H1 (cell line): ENCODE results near the gene ITPK1. TPM values are rescaled to one million over a fixed set of nuclear protein-coding genes. Genes with fewer than 3 reads are reported as not detected.
A peak's percentile ranks its signal among the peaks of the same experiment; 100 is the strongest.

Experiments used
- CTCF ChIA-PET: fragments of 300-600 bp; sonication (Branson Sonifier 250); formaldehyde crosslinking; loops from one replicate; lab custom pipeline; 2021; ENCODE audit not compliant: partially characterized antibody; lab: Charles Lee
- POLR2A ChIA-PET: fragments of 300-600 bp; sonication (Branson Sonifier 250); formaldehyde crosslinking; loops from one replicate; lab custom pipeline; 2021; ENCODE audit warnings: inconsistent platforms; ENCODE audit not compliant: partially characterized antibody; lab: Charles Lee
- DNase-seq, 2 experiments: peaks; one replicate each; pipeline versions ENCODE4 v3.0.0 to v3.0.0-alpha.2; 2010 to 2022; ENCODE audit warnings: low spot score in 2 of 2, low read depth in 1 of 2, mixed read lengths in 1 of 2
- FAIRE-seq: peaks from 2 replicates; lab custom pipeline; 2011; peaks lifted over from hg19 to GRCh38; lab: Jason Lieb, UNC
- H2AFZ ChIP-seq: 2 replicates; pipeline ENCODE4 v1.8.1; 2012; ENCODE audit warnings: low read length, inconsistent platforms
- H2AK5ac ChIP-seq: 2 replicates; pipeline ENCODE4 v1.6.1; 2013; ENCODE audit warnings: low read depth, low read length
- H2BK120ac ChIP-seq: replicated peaks from 2 replicates; pipeline ENCODE3; 2013; ENCODE audit warnings: low read depth, low read length, inconsistent platforms
- H2BK12ac ChIP-seq: 2 replicates; pipeline ENCODE4 v1.6.1; 2013; ENCODE audit warnings: low read depth, low read length
- H2BK15ac ChIP-seq: 2 replicates; pipeline ENCODE4 v1.6.1; 2013; ENCODE audit warnings: low read length
- H2BK20ac ChIP-seq: 2 replicates; pipeline ENCODE4 v1.6.1; 2013; ENCODE audit warnings: low read length
- H2BK5ac ChIP-seq: 2 replicates; pipeline ENCODE4 v1.6.1; 2013; ENCODE audit warnings: low read depth, low read length
- H3K14ac ChIP-seq: 2 replicates; pipeline ENCODE4 v1.6.1; 2013; ENCODE audit warnings: inconsistent platforms; ENCODE audit not compliant: insufficient read length
- H3K18ac ChIP-seq: 2 replicates; pipeline ENCODE4 v1.6.1; 2013; ENCODE audit warnings: low read length; ENCODE audit errors: extremely low read depth
- H3K23ac ChIP-seq: 2 replicates; pipeline ENCODE4 v1.6.1; 2013; ENCODE audit warnings: inconsistent platforms; ENCODE audit not compliant: insufficient read length
- H3K23me2 ChIP-seq: 2 replicates; pipeline ENCODE4 v1.6.1; 2013; ENCODE audit warnings: low read depth, low read length
- H3K27ac ChIP-seq: 2 replicates; pipeline ENCODE4 v1.6.1; 2011; ENCODE audit warnings: low read depth, low read length, inconsistent platforms
- H3K27me3 ChIP-seq, 4 experiments: replicated peaks in 1 of 4; 1 replicate in 1 of 4; 2 replicates in 3 of 4; pipeline versions ENCODE4 v1.6.1 to v1.8.1; 2011 to 2013; ENCODE audit warnings: low read length in 3 of 4, mild to moderate bottlenecking in 3 of 4, inconsistent platforms in 2 of 4, mixed read lengths in 2 of 4, moderate library complexity in 1 of 4; ENCODE audit not compliant: control insufficient read depth in 3 of 4, insufficient read depth in 3 of 4; ENCODE audit errors: extremely low read depth in 1 of 4
- H3K36me3 ChIP-seq, 4 experiments: 2 replicates each; pipeline versions ENCODE4 v1.6.1 to v1.8.1; 2011 to 2013; ENCODE audit warnings: mild to moderate bottlenecking in 4 of 4, low read length in 3 of 4, moderate library complexity in 2 of 4, control low read depth in 1 of 4, inconsistent platforms in 1 of 4; ENCODE audit not compliant: insufficient read depth in 4 of 4, control insufficient read depth in 2 of 4
- H3K4ac ChIP-seq: replicated peaks from 2 replicates; pipeline ENCODE3; 2013; ENCODE audit warnings: low read length, low read depth, mixed read lengths, inconsistent platforms; ENCODE audit not compliant: insufficient read length
- H3K4me1 ChIP-seq, 4 experiments: replicated peaks in 1 of 4; 1 replicate in 1 of 4; 2 replicates in 3 of 4; pipeline versions ENCODE4 v1.6.1 to v1.8.1; 2011 to 2013; ENCODE audit warnings: low read length in 3 of 4, inconsistent platforms in 2 of 4, mixed read lengths in 1 of 4; ENCODE audit not compliant: insufficient read depth in 4 of 4, control insufficient read depth in 3 of 4
- H3K4me2 ChIP-seq, 2 experiments: 2 replicates each; pipeline versions ENCODE4 v1.6.1 to v1.8.1; 2011 to 2013; ENCODE audit warnings: low read depth in 2 of 2, low read length in 2 of 2, control low read depth in 1 of 2, inconsistent platforms in 1 of 2, mild to moderate bottlenecking in 1 of 2; ENCODE audit not compliant: insufficient read depth in 1 of 2
- H3K4me3 ChIP-seq, 4 experiments: fragments of 200-600, 300-600 bp in 1 of 4; sonication (generic), shearing (Covaris generic), sonication (Bioruptor Twin) in 1 of 4; 2 replicates each; pipeline versions ENCODE4 v1.5.1 to v1.8.1; 2011 to 2016; ENCODE audit warnings: low read length in 4 of 4, low read depth in 3 of 4, control low read depth in 2 of 4, inconsistent platforms in 2 of 4, mild to moderate bottlenecking in 2 of 4, mixed read lengths in 1 of 4, moderate library complexity in 1 of 4; ENCODE audit not compliant: insufficient read depth in 2 of 4; ENCODE audit errors: extremely low read depth in 1 of 4
- H3K56ac ChIP-seq: replicated peaks from 2 replicates; pipeline ENCODE3; 2013; ENCODE audit warnings: low read depth, mild to moderate bottlenecking, mixed read lengths, low read length, inconsistent platforms; ENCODE audit not compliant: insufficient read length
- H3K79me1 ChIP-seq: 2 replicates; pipeline ENCODE4 v1.6.1; 2013; ENCODE audit warnings: low read depth, low read length, control low read depth
- H3K79me2 ChIP-seq, 2 experiments: 2 replicates each; pipeline versions ENCODE4 v1.6.1 to v1.8.1; 2012 to 2013; ENCODE audit warnings: low read length in 2 of 2, mild to moderate bottlenecking in 2 of 2, inconsistent platforms in 1 of 2; ENCODE audit not compliant: insufficient read depth in 2 of 2, control insufficient read depth in 1 of 2
- H3K9ac ChIP-seq, 4 experiments: replicated peaks in 1 of 4; 1 replicate in 1 of 4; 2 replicates in 3 of 4; pipeline versions ENCODE4 v1.6.1 to v1.8.1; 2011 to 2013; ENCODE audit warnings: low read depth in 3 of 4, low read length in 3 of 4, control low read depth in 2 of 4, mild to moderate bottlenecking in 2 of 4, moderate library complexity in 2 of 4, inconsistent platforms in 1 of 4; ENCODE audit errors: extremely low read depth in 1 of 4
- H3K9me3 ChIP-seq, 2 experiments: 2 replicates each; pipeline versions ENCODE4 v1.6.1 to v1.8.1; 2012 to 2013; ENCODE audit warnings: mild to moderate bottlenecking in 2 of 2, moderate library complexity in 2 of 2, control low read depth in 1 of 2, inconsistent platforms in 1 of 2, low read depth in 1 of 2, low read length in 1 of 2, mixed read lengths in 1 of 2; ENCODE audit not compliant: insufficient read depth in 2 of 2
- H4K20me1 ChIP-seq, 2 experiments: replicated peaks in 1 of 2; 2 replicates each; pipeline versions ENCODE3 to v1.8.1; 2011 to 2013; ENCODE audit warnings: inconsistent platforms in 2 of 2, low read length in 2 of 2, mild to moderate bottlenecking in 1 of 2; ENCODE audit not compliant: insufficient read depth in 2 of 2, control insufficient read depth in 1 of 2
- H4K5ac ChIP-seq: 2 replicates; pipeline ENCODE4 v1.6.1; 2013; ENCODE audit warnings: low read length, low read depth, mixed read lengths, inconsistent platforms; ENCODE audit not compliant: insufficient read length
- H4K8ac ChIP-seq: 2 replicates; pipeline ENCODE4 v1.8.0; 2013; ENCODE audit warnings: mild to moderate bottlenecking, moderate library complexity, low read length, inconsistent platforms; ENCODE audit not compliant: insufficient read depth; ENCODE audit errors: extremely low read depth
- H4K91ac ChIP-seq: replicated peaks from 2 replicates; pipeline ENCODE3; 2013; ENCODE audit warnings: low read length, mixed read lengths, inconsistent platforms; ENCODE audit not compliant: insufficient read length
- POLR2A ChIP-seq, 2 experiments: IDR thresholded peaks; 1 replicate in 1 of 2; 2 replicates in 1 of 2; pipeline ENCODE4 v1.6.1; 2011; ENCODE audit warnings: low read depth in 2 of 2, low read length in 2 of 2, mild to moderate bottlenecking in 2 of 2; ENCODE audit errors: control extremely low read depth in 1 of 2
- TCF12 ChIP-seq: IDR thresholded peaks from 2 replicates; pipeline ENCODE4 v1.6.1; 2011; ENCODE audit warnings: low read depth, mild to moderate bottlenecking, low read length
- WGBS, 2 experiments: shearing (Covaris generic) in 1 of 2; methylation state at CpG; one replicate each; pipeline versions ENCODE4 v1.1.6 to v1.1.7; 2013 to 2015; ENCODE audit warnings: low lambda C conversion rate in 2 of 2, mixed read lengths in 2 of 2, inconsistent platforms in 1 of 2, low coverage in 1 of 2, missing lambda C conversion rate in 1 of 2; ENCODE audit not compliant: insufficient replicate concordance in 2 of 2, insufficient coverage in 1 of 2, insufficient read length in 1 of 2; ENCODE audit errors: extremely low coverage in 1 of 2, missing lambda C conversion rate in 1 of 2; 5-methylcytosine and 5-hydroxymethylcytosine counted together
- polyA plus RNA-seq, 7 experiments: library from polyadenylated mRNA; depleted of rRNA in 3 of 7; stranded (reverse) in 5 of 7; unstranded in 2 of 7; fragments of >200 nt in 5 of 7; fragments of 200-250 nt in 2 of 7; gene quantifications; 1 replicate in 5 of 7; 2 replicates in 1 of 7; 4 replicates in 1 of 7; pipeline versions ENCODE4 v1.2.1 to v1.2.3, GENCODE V29; 2011 to 2013; ENCODE audit warnings: missing spikeins in 2 of 7, mixed read lengths in 2 of 7
- total RNA-seq: library from RNA; stranded (reverse); fragmentation: NEBNext Ultra II Directional; extraction: Animal tissue kit (Norgen Biotek cat#: 25700); gene quantifications from 2 replicates; pipeline ENCODE4 v1.2.1, GENCODE V29; 2021

The ITPK1 gene
- total and polyA plus RNA-seq, 2 of the 8 experiments (the other 6 are each of a cell fraction or from before 2014, with no cell fraction given) = 108 to 143 TPM

DNA sequence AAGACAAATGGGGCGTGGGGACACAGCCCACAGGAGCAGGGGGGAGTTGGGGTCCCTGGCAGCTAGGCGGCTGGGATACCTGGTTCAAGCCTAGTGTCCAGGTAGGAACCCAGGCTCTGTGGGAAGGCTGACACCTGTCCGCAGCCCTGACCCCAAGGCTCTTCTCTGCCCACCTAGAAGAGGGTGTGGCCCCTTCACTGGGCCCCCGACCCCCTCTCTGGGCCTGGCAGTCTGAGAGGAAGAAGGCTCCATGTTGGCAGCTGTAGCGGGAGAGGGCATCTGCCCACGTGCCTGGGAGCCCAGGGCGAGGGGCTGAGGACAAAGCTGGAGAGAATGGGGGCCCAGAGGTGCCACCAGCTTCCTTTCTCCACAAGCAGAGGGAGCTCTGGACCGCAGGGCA lies 182.2 kb downstream of the ITPK1 start:
- DNase-seq (no peak), FAIRE-seq (no peak)
- Histone ChIP-seq H3K79me1 (no peaks in the 10 kb centered on the region), H2AK5ac (no peak overlapping the region), H2BK20ac (no peak overlapping the region), H2BK5ac (no peak overlapping the region), H3K36me3 (no peaks in the 10 kb centered on the region), H3K56ac (no peak overlapping the region), H2BK12ac (no peak overlapping the region), H2BK120ac (no peak overlapping the region), H2AFZ (no peak overlapping the region), H4K5ac (no peak overlapping the region), H2BK15ac (no peak overlapping the region), H3K4ac (no peak overlapping the region), H3K9ac (no peak overlapping the region), H3K23ac (no peak overlapping the region), H3K4me2 (no peak overlapping the region), H3K27ac (no peak overlapping the region), H3K18ac (no peak overlapping the region), H3K79me2 (no peaks in the 10 kb centered on the region), H4K20me1 (peaks cover 0 to 8% of the 10 kb centered on the region in 2 experiments), H3K14ac (no peak overlapping the region), H3K9me3 (no peaks in the 10 kb centered on the region), H3K27me3 (no peaks in the 10 kb centered on the region), H4K8ac (no peak overlapping the region), H4K91ac (no peak overlapping the region), H3K4me1 (no peaks in the 10 kb centered on the region), H3K23me2 (no peaks in the 10 kb centered on the region), H3K4me3 (no peak overlapping the region)
- ChIA-PET CTCF (interaction anchor here (0.6 to 3.0 kb wide), 10 partner anchors 11 to 250 kb away, joined by 3 to 12 read pairs (median 3); no protein-coding TSS in a partner anchor), POLR2A (interaction anchor here (1.5 to 1.8 kb wide), 2 partner anchors 9 to 10 kb away, joined by 6 read pairs; partner anchors contain the start of gene CHGA)
- TF ChIP-seq POLR2A (IDR thresholded peaks at IDR 0.05; ENCODE audit: control extremely low read depth in 1 of 2, low read depth in 2 of 2, low read length in 2 of 2) (0 out of 3 replicates have a peak, but pooled peaks of 1 of the 2 experiments have one; percentile 9), TCF12 (no peak)
- WGBS, 2 experiments = 88% methylated on average over 8 of the region's 8 CpGs; no CpG with 5 or more reads in 1 of the 2 experiments
